ENCODE data around the gene PDS5A.
"Not testable (repeated sequence)": the region's sequence is repeated elsewhere in the genome, so short reads cannot be mapped to it uniquely, and the experiment has no call there.

DNA sequence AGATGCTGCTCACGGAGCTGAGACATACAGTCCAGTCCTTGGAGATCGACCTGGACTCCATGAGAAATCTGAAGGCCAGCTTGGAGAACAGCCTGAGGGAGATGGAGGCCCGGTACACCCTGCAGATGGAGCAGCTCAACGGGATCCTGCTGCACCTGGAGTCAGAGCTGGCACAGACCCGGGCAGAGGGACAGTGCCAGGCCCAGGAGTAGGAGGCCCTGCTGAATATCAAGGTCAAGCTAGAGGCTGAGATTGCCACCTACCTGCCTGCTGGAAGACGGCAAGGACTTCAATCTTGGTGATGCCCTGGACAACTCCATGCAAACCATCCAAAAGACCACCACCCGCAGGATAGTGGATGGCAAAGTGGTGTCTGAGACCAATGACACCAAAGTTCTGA is 43.4 kb upstream of the PDS5A start:
- TF ChIP-seq, protein P1, sequence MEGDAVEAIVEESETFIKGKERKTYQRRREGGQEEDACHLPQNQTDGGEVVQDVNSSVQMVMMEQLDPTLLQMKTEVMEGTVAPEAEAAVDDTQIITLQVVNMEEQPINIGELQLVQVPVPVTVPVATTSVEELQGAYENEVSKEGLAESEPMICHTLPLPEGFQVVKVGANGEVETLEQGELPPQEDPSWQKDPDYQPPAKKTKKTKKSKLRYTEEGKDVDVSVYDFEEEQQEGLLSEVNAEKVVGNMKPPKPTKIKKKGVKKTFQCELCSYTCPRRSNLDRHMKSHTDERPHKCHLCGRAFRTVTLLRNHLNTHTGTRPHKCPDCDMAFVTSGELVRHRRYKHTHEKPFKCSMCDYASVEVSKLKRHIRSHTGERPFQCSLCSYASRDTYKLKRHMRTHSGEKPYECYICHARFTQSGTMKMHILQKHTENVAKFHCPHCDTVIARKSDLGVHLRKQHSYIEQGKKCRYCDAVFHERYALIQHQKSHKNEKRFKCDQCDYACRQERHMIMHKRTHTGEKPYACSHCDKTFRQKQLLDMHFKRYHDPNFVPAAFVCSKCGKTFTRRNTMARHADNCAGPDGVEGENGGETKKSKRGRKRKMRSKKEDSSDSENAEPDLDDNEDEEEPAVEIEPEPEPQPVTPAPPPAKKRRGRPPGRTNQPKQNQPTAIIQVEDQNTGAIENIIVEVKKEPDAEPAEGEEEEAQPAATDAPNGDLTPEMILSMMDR (IDR thresholded peaks at IDR 0.05), result not testable (repeated sequence)
- not testable (repeated sequence) for TF ChIP-seq POLR2A (IDR thresholded peaks at IDR 0.05)

Data from heart left ventricle (tissue), 13 donors.